Muscle layer of colon (tissue), 2 donors: Measurements from ENCODE around the gene KSR2.
"Not testable (repeated sequence)": the region's sequence is repeated elsewhere in the genome, so short reads cannot be mapped to it uniquely, and the experiment has no call there.

Source experiments
- H3K27ac ChIP-seq: one replicate; pipeline ENCODE4 v1.7.0; 2013; ENCODE audit warnings: low read depth, mild to moderate bottlenecking, low read length, moderate library complexity
- H3K27me3 ChIP-seq, 2 donors: one replicate each; pipeline ENCODE4 v1.7.0; 2013; ENCODE audit warnings: low read length in 2 of 2, mild to moderate bottlenecking in 2 of 2; ENCODE audit not compliant: insufficient read depth in 2 of 2, control insufficient read depth in 1 of 2
- H3K36me3 ChIP-seq: one replicate; pipeline ENCODE4 v1.7.0; 2013; ENCODE audit warnings: mild to moderate bottlenecking, low read length; ENCODE audit not compliant: insufficient read depth
- H3K4me1 ChIP-seq: one replicate; pipeline ENCODE4 v1.7.0; 2013; ENCODE audit warnings: mild to moderate bottlenecking, low read length; ENCODE audit not compliant: insufficient read depth
- H3K4me3 ChIP-seq, 2 donors: one replicate each; pipeline ENCODE4 v1.7.0; 2013; ENCODE audit warnings: low read length in 2 of 2, low read depth in 1 of 2, mild to moderate bottlenecking in 1 of 2, moderate library complexity in 1 of 2
- H3K9ac ChIP-seq: one replicate; pipeline ENCODE4 v1.7.0; 2013; ENCODE audit warnings: low read length
- H3K9me3 ChIP-seq: one replicate; pipeline ENCODE4 v1.7.0; 2013; ENCODE audit warnings: mild to moderate bottlenecking, low read length
- donor health status: abdominal sarcoma.
- donor health status: Adenocarcinoma of cecum.

The KSR2 gene

GRCh38 chr12:117738233-117738632, 230.6 kb downstream of the KSR2 start:
- Histone ChIP-seq H3K36me3 (no peaks in the 10 kb centered on the region), H3K27ac (no peak overlapping the region), H3K27me3 (no peaks in the 10 kb centered on the region), H3K9me3 (no peaks in the 10 kb centered on the region), H3K9ac (no peak overlapping the region), H3K4me3 (no peak overlapping the region), H3K4me1 (no peaks in the 10 kb centered on the region)

DNA sequence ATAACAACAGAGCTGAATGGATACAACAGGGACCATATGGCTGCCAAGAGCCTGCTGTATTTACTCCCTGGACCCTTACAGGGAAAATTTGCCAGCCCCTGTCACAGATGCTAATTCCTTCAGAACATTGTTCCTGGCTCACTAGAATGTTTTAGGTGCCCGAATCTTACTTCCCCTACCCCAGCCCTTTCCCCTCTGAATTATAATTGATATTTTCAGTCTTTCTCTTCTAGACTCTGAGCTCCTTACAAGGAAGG, 235.3 kb downstream of the KSR2 start:
- no peak overlapping the region for H3K9ac ChIP-seq
- no peak overlapping the region for H3K4me3 ChIP-seq
- no peak overlapping the region for H3K27ac ChIP-seq
- no peaks in the 10 kb centered on the region for H3K9me3 ChIP-seq
- H3K36me3 ChIP-seq, result no peaks in the 10 kb centered on the region
- H3K4me1 ChIP-seq, result no peaks in the 10 kb centered on the region
- H3K27me3 ChIP-seq, result no peaks in the 10 kb centered on the region

DNA sequence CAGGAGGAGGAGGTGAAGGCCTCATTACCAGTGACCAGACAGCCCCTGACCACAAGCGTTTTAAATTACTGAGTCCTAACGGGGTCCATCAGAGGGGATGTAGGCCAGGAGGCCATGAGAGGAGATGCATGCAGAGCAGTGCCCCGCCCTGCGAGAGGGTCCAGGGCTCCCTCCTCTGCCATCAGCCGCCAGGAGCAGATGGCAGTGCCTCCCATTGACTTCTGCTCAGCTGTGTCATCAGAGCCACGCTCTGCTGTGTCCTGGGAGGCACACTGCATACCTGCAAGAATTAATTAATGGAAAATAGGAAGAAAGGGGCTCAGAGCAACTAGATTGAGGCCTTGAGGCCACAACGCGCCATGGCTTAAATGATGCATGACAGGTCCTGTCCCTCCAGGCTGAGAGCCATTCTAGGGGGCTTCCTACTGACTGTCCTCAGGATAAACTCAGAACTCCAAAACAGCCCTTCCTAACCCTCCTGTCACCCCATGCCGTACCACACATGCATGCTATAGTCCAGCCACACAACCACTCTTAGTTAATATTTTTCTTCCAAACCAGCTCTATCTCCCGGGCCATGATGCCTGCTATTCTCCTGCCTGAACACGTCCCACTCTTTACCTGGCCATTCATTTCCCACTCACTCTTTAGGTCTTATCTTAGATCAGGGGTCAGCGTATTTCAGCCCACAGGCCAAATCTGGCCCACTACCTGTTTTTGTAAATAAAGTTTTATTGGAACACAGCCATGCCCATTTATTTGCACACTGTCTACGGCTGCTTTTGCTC, 235.8 kb downstream of the KSR2 start:
- Histone ChIP-seq H3K27ac (no peak overlapping the region), H3K9me3 (no peaks in the 10 kb centered on the region), H3K4me1 (no peaks in the 10 kb centered on the region), H3K27me3 (no peaks in the 10 kb centered on the region), H3K4me3 (no peak overlapping the region), H3K36me3 (no peaks in the 10 kb centered on the region), H3K9ac (no peak overlapping the region)

DNA sequence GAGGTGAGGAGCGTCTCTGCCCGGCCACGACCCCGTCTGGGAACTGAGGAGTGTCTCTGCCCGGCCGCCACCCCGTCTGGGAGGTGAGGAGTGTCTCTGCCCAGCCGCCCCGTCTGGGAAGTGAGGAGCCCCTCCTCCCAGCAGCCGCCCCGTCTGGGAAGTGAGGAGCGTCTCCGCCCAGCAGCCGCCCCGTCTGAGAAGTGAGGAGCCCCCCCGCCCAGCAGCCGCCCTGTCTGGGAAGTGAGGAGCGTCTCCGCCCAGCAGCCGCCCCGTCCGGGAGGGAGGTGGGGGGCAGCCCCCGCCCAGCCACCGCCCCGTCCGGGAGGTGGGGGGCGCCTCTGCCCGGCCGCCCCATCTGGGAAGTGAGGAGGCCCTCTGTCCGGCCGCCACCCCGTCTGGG, 237.7 kb downstream of the KSR2 start:
- not testable (repeated sequence) for H3K27me3 ChIP-seq, H3K4me1 ChIP-seq, H3K27ac ChIP-seq, H3K9me3 ChIP-seq, H3K36me3 ChIP-seq, H3K4me3 ChIP-seq, H3K9ac ChIP-seq

- H3K9ac ChIP-seq, result no peak overlapping the region
- no peaks in the 10 kb centered on the region for H3K27me3 ChIP-seq
- H3K4me1 ChIP-seq, result no peaks in the 10 kb centered on the region
- no peaks in the 10 kb centered on the region for H3K9me3 ChIP-seq
- H3K36me3 ChIP-seq, result no peaks in the 10 kb centered on the region
- H3K4me3 ChIP-seq, result no peak overlapping the region
- H3K27ac ChIP-seq, result no peak overlapping the region
These were observed 241.5 kb downstream of the KSR2 start for GRCh38 chr12:117727301-117727700.

- Histone ChIP-seq H3K36me3 (no peaks in the 10 kb centered on the region), H3K27ac (no peak overlapping the region), H3K9ac (no peak overlapping the region), H3K27me3 (no peaks in the 10 kb centered on the region), H3K4me1 (no peaks in the 10 kb centered on the region), H3K4me3 (no peak overlapping the region), H3K9me3 (no peaks in the 10 kb centered on the region)
These were observed 244.2 kb downstream of the KSR2 start for GRCh38 chr12:117724543-117724942.

GRCh38 chr12:117718559-117718958, 250.2 kb downstream of the KSR2 start:
- H3K4me3 ChIP-seq, result no peak overlapping the region
- H3K27ac ChIP-seq, result no peak overlapping the region
- no peaks in the 10 kb centered on the region for H3K36me3 ChIP-seq
- no peaks in the 10 kb centered on the region for H3K4me1 ChIP-seq
- no peaks in the 10 kb centered on the region for H3K9me3 ChIP-seq
- H3K9ac ChIP-seq, result no peak overlapping the region
- no peaks in the 10 kb centered on the region for H3K27me3 ChIP-seq

DNA sequence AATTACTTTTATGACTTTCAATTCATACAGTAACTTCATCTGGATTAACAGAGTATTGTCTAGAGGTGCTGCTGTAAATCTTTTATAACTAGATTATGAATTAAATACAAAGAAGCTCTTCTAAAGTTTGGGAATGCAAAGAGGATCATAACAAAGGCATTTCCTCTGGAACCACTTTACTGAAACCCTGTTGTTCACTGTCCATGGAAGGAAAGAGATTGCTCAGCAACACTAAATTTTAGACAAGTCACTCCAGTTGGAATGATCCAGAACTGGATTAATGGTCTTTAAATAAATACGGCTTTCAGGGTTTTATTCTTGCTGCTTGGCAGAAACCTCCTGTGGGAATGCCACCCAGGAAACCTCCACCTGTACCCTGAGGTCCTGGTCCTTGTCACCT, 250.6 kb downstream of the KSR2 start:
- Histone ChIP-seq H3K27ac (no peak overlapping the region), H3K27me3 (no peaks in the 10 kb centered on the region), H3K9ac (no peak overlapping the region), H3K4me1 (no peaks in the 10 kb centered on the region), H3K36me3 (no peaks in the 10 kb centered on the region), H3K4me3 (no peak overlapping the region), H3K9me3 (no peaks in the 10 kb centered on the region)

GRCh38 chr12:117714203-117714602, 254.6 kb downstream of the KSR2 start:
- H3K27ac ChIP-seq, result no peak overlapping the region
- H3K9me3 ChIP-seq, result no peaks in the 10 kb centered on the region
- H3K9ac ChIP-seq, result no peak overlapping the region
- no peaks in the 10 kb centered on the region for H3K36me3 ChIP-seq
- H3K4me3 ChIP-seq, result no peak overlapping the region
- no peaks in the 10 kb centered on the region for H3K4me1 ChIP-seq
- H3K27me3 ChIP-seq, result peaks cover 0 to 5% of the 10 kb centered on the region in 2 donors

DNA sequence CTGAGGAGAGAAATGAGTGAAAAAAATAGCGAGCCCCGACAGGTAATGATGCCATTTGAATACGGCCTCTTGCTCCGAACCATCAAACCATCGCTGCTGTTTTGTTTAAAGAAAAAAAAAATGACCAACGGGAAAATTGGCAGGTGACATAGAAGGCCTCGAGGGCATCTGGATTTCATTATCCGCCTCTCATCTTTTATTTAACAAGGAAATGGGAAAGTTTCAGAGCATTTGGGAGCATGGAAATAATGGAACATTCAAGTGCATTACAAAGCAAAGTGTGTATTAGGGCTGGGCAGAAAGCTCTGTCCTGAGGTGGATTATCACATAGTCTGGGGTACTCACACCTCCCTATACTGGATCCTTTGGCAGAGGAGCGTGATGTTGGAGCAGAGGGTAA, 258.7 kb downstream of the KSR2 start:
- Histone ChIP-seq H3K9me3 (no peaks in the 10 kb centered on the region), H3K4me1 (no peaks in the 10 kb centered on the region), H3K9ac (no peak overlapping the region), H3K27ac (no peak overlapping the region), H3K36me3 (no peaks in the 10 kb centered on the region), H3K4me3 (no peak overlapping the region), H3K27me3 (peaks cover 0 to 5% of the 10 kb centered on the region in 2 donors)

DNA sequence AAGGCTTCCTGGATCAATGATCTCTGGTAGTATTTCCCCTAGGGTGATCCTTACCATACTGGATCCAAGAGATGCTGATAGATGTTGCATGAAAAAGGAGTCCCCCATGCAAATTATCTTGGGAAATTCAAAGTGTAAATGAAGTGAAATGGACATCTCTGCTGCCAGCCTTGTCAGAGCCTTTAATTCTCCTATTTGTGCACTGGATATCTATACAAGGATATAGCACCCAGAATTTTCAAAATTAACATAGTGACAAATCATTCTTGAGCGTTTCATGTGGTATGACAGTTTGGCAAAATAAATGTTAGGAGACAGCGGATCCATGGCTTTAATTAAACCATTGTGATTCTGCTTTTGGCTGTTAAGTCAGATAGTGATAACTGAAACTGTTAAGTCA, 260.9 kb downstream of the KSR2 start:
- H3K9me3 ChIP-seq, result no peaks in the 10 kb centered on the region
- H3K36me3 ChIP-seq, result no peaks in the 10 kb centered on the region
- H3K27ac ChIP-seq, result no peak overlapping the region
- H3K27me3 ChIP-seq, result peaks cover 0 to 5% of the 10 kb centered on the region in 2 donors
- H3K4me3 ChIP-seq, result no peak overlapping the region
- H3K4me1 ChIP-seq, result no peaks in the 10 kb centered on the region
- H3K9ac ChIP-seq, result no peak overlapping the region

DNA sequence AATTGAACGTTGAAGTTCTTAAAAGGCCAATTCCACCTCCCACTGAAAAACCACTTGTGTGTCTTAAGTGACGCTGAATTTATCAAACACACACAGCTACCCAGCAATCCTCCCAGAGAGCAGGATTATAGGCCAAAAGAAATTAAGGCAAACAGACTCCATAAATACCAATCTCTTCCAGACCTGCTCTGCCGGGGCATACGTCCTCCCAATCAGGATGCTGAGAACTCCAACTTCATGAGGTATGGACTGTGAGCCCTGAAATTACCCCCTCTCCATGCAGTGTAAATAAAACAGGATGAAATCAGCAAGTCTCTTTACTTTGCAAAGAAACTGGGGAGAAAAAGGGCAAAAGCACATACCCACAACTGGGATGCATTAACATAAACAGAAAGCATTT, 265.2 kb downstream of the KSR2 start:
- Histone ChIP-seq H3K4me3 (no peak overlapping the region), H3K27ac (no peak overlapping the region), H3K4me1 (no peaks in the 10 kb centered on the region), H3K9ac (no peak overlapping the region), H3K9me3 (no peaks in the 10 kb centered on the region), H3K27me3 (no peaks in the 10 kb centered on the region), H3K36me3 (no peaks in the 10 kb centered on the region)
